GM18861 (cell line): ENCODE results near the gene TCERG1L.
"Not testable (repeated sequence)": the region's sequence is repeated elsewhere in the genome, so short reads cannot be mapped to it uniquely, and the experiment has no call there.

Source experiments
- ATAC-seq: cut with Tn5 transposase; IDR thresholded peaks from one replicate; pipeline ENCODE4 v1.9.1; 2021; ENCODE audit not compliant: unreplicated experiment

The TCERG1L gene

GRCh38 chr10:131250454-131251145 lies 60.9 kb downstream of the TCERG1L start:
- ATAC-seq = no peak

GRCh38 chr10:131249955-131250344 lies 61.6 kb downstream of the TCERG1L start:
- ATAC-seq = no peak

- ATAC-seq = no peak
These were observed 62.1 kb downstream of the TCERG1L start for GRCh38 chr10:131249238-131249954.

GRCh38 chr10:131248376-131249165 lies 63.0 kb downstream of the TCERG1L start:
- no peak for ATAC-seq

GRCh38 chr10:131247873-131248272 lies 63.6 kb downstream of the TCERG1L start:
- no peak for ATAC-seq

GRCh38 chr10:131246775-131247174 lies 64.7 kb downstream of the TCERG1L start:
- ATAC-seq = no peak

- no peak for ATAC-seq
These were observed 65.4 kb downstream of the TCERG1L start for GRCh38 chr10:131246089-131246488.

- ATAC-seq = no peak
These were observed 66.0 kb downstream of the TCERG1L start for GRCh38 chr10:131245475-131246059.

- ATAC-seq = no peak
These were observed 66.7 kb downstream of the TCERG1L start for GRCh38 chr10:131244836-131245235.

GRCh38 chr10:131243076-131243475 lies 68.4 kb downstream of the TCERG1L start:
- no peak for ATAC-seq

GRCh38 chr10:131242007-131242406 lies 69.5 kb downstream of the TCERG1L start:
- ATAC-seq = no peak

GRCh38 chr10:131240691-131241090 lies 70.8 kb downstream of the TCERG1L start:
- no peak for ATAC-seq

GRCh38 chr10:131239926-131240325 lies 71.6 kb downstream of the TCERG1L start:
- no peak for ATAC-seq

- no peak for ATAC-seq
These were observed 72.1 kb downstream of the TCERG1L start for GRCh38 chr10:131239450-131239849.

GRCh38 chr10:131238669-131239280 lies 72.7 kb downstream of the TCERG1L start:
- ATAC-seq = no peak

- ATAC-seq = no peak
These were observed 73.4 kb downstream of the TCERG1L start for GRCh38 chr10:131237991-131238651.

- not testable (repeated sequence) for ATAC-seq
These were observed 76.9 kb downstream of the TCERG1L start for GRCh38 chr10:131234606-131235005.

- no peak for ATAC-seq
These were observed 77.8 kb downstream of the TCERG1L start for GRCh38 chr10:131233611-131234258.

GRCh38 chr10:131231965-131232541 lies 79.5 kb downstream of the TCERG1L start:
- ATAC-seq = no peak
